GM06990 (cell line): ENCODE results near the gene PGC.

Experiments used
- DNase-seq: peaks from one replicate; pipeline ENCODE4 v3.0.0-alpha.2; 2011; ENCODE audit not compliant: insufficient read length; ENCODE audit errors: extremely low read depth
- H3K27me3 ChIP-seq: replicated peaks from 2 replicates; pipeline ENCODE4 v1.6.0; 2011; ENCODE audit warnings: low read length; ENCODE audit not compliant: control insufficient read depth, insufficient read depth
- H3K36me3 ChIP-seq: 2 replicates; pipeline ENCODE4 v1.5.1; 2011; ENCODE audit warnings: low read length; ENCODE audit not compliant: control insufficient read depth, insufficient read depth
- H3K4me3 ChIP-seq: replicated peaks from 2 replicates; pipeline ENCODE4 v1.5.1; 2011; ENCODE audit warnings: low read depth, mild to moderate bottlenecking, control low read depth, low read length
- CTCF ChIP-seq: IDR thresholded peaks from 2 replicates; pipeline ENCODE4 v1.5.1; 2011; ENCODE audit warnings: low read length, control low read depth, mild to moderate bottlenecking, inconsistent platforms; ENCODE audit not compliant: insufficient read depth, poor library complexity, severe bottlenecking

Gene PGC

GRCh38 chr6:41734666-41735426 lies 12.4 kb downstream of the PGC start:
- DNase-seq: peak; percentile 90
- Histone ChIP-seq H3K36me3 (no peaks in the 10 kb centered on the region), H3K27me3 (no peaks in the 10 kb centered on the region), H3K4me3 (peak overlapping the region; percentile 78)
- TF ChIP-seq CTCF: no peak

- H3K36me3 ChIP-seq: no peaks in the 10 kb centered on the region
- H3K4me3 ChIP-seq: peak overlapping the region; percentile 78
- H3K27me3 ChIP-seq: no peaks in the 10 kb centered on the region
- no peak for TF ChIP-seq CTCF
- DNase-seq: peak; percentile 94
Measured at GRCh38 chr6:41733707-41734665, 13.2 kb downstream of the PGC start.

GRCh38 chr6:41733360-41733706 lies 13.9 kb downstream of the PGC start:
- Histone ChIP-seq H3K4me3 (peak overlapping the region; percentile 78), H3K36me3 (no peaks in the 10 kb centered on the region)
- TF ChIP-seq CTCF: no peak

GRCh38 chr6:41732591-41733359 lies 14.4 kb downstream of the PGC start:
- H3K36me3 ChIP-seq: peaks cover 2% of the 10 kb centered on the region; the same call in 1 of the 2 replicates
- no peaks in the 10 kb centered on the region for H3K27me3 ChIP-seq
- DNase-seq: peak; percentile 82
- no peak for TF ChIP-seq CTCF
- H3K4me3 ChIP-seq: peak overlapping the region; percentile 78

More at GRCh38 chr6:41733360-41733706, 13.9 kb downstream of the PGC start:
- no peak for DNase-seq
- H3K27me3 ChIP-seq: no peaks in the 10 kb centered on the region

- H3K4me3 ChIP-seq: peak overlapping the region; percentile 78
- peaks cover 2% of the 10 kb centered on the region; the same call in 1 of the 2 replicates for H3K36me3 ChIP-seq
- H3K27me3 ChIP-seq: no peaks in the 10 kb centered on the region
- no peak for TF ChIP-seq CTCF
- DNase-seq: no peak
Measured at GRCh38 chr6:41732149-41732548, 15.0 kb downstream of the PGC start.
